ENCODE measurements around the gene BFAR.
"Not testable (repeated sequence)": the region's sequence is repeated elsewhere in the genome, so short reads cannot be mapped to it uniquely, and the experiment has no call there.

BFAR gene

DNA sequence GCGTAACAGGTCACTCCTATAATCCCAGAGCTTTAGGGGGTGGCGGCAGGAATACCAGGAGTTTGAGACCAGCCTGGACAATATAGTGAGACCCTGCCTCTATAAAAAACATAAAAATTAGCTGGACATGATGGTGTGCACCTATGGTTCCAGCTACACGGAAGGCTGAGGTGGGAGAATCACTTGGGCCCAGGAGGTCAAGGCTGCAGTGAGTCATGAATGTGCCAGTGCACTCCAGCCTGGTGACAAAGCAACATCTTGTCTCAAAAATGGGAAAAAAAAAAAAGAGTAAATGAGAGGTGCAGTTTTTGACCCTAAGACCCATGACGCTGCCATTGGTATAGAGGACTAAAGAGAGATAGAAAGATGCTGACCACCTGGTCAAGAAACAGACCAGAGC is 18.8 kb upstream of the BFAR start:
- 90 to 93% methylated on average over 4 of the region's 4 CpGs for WGBS, 2 experiments
- no peaks in the 10 kb centered on the region for H3K9me3 ChIP-seq (ENCODE audit: control insufficient read depth, low read length)
- H3K36me3 ChIP-seq (ENCODE audit: control insufficient read depth, insufficient read depth, low read length): peaks cover 16% of the 10 kb centered on the region
- no peaks in the 10 kb centered on the region for H3K27me3 ChIP-seq (ENCODE audit: control insufficient read depth, insufficient read depth, low read length, poor library complexity, severe bottlenecking)
- H3K4me3 ChIP-seq (ENCODE audit: insufficient read depth, low read depth, low read length): no peak overlapping the region
- H3K27ac ChIP-seq (ENCODE audit: insufficient read depth, low read depth, low read length, poor library complexity, severe bottlenecking): no peak overlapping the region
- H3K4me1 ChIP-seq (ENCODE audit: control insufficient read depth, insufficient read depth, low read length): no peaks in the 10 kb centered on the region

DNA sequence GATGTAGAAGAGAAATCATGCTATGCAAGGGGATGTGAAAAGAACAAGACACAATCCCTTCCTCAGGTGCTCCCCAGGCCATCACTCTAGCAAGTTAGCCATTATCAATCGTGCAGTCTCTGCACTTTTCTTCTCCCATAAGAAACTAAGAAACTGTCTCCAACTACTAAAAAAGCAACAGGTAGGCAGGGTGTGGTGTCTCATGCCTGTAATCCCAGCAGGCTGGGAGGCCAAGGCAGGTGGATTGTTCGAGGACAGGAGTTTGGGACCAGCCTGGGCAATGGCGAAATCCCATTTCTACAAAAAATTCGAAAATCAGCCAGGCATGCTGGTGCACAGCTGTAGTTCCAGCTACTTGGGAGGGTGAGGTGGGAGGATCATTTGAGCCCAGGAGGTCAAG is 16.5 kb upstream of the BFAR start:
- Histone ChIP-seq H3K9me3 (ENCODE audit: control insufficient read depth, low read length) (no peaks in the 10 kb centered on the region), H3K4me3 (ENCODE audit: insufficient read depth, low read depth, low read length) (no peak overlapping the region), H3K4me1 (ENCODE audit: control insufficient read depth, insufficient read depth, low read length) (no peaks in the 10 kb centered on the region), H3K27ac (ENCODE audit: insufficient read depth, low read depth, low read length, poor library complexity, severe bottlenecking) (no peak overlapping the region), H3K27me3 (ENCODE audit: control insufficient read depth, insufficient read depth, low read length, poor library complexity, severe bottlenecking) (no peaks in the 10 kb centered on the region), H3K36me3 (ENCODE audit: control insufficient read depth, insufficient read depth, low read length) (peaks cover 11% of the 10 kb centered on the region)
- 93 to 95% methylated on average over 4 of the region's 4 CpGs for WGBS, 2 experiments

DNA sequence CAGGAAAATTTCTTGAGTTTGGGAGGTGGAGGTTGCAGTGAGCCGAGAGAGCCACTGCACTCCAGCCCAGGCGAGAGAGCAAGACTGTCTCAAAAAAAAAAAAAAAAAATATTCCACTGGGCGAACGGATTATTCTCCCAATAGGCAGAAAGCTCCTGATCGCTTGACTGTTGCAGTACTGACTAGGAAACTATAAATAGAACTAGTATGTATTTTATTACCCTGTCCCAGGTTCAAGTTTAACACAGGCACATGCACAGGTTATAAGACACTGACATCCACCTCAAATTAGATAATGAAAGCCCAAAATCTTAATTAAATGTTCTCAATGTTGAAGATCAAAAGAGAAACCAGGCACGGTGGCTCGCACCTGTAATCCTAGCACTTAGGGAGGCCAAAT is 14.2 kb upstream of the BFAR start:
- Histone ChIP-seq H3K9me3 (ENCODE audit: control insufficient read depth, low read length) (no peaks in the 10 kb centered on the region), H3K36me3 (ENCODE audit: control insufficient read depth, insufficient read depth, low read length) (peaks cover 15% of the 10 kb centered on the region), H3K27me3 (ENCODE audit: control insufficient read depth, insufficient read depth, low read length, poor library complexity, severe bottlenecking) (no peaks in the 10 kb centered on the region), H3K4me1 (ENCODE audit: control insufficient read depth, insufficient read depth, low read length) (no peaks in the 10 kb centered on the region), H3K4me3 (ENCODE audit: insufficient read depth, low read depth, low read length) (no peak overlapping the region), H3K27ac (ENCODE audit: insufficient read depth, low read depth, low read length, poor library complexity, severe bottlenecking) (no peak overlapping the region)
- WGBS, 2 experiments: 78 to 90% methylated on average over 4 to 7 of the region's 7 CpGs

DNA sequence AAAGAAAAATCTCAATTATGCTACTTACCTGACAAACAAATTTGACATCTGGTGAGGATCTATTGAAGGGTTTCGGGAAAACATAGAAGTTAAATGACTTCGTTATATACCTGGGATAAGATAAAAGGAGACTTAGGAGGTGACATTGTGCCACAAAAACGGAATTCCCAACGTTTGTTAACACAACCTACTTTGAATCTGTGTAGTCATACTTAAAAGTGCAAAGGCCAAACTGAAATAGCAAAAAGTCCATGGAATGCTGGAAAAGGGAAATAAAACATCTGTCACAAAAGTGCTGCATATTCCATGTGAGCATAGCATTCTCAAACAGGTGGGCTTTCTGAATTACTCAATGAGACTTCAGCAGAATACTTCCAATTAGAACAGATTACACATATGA is 5.7 kb upstream of the BFAR start:
- Histone ChIP-seq H3K36me3 (ENCODE audit: control insufficient read depth, insufficient read depth, low read length) (peaks cover 10% of the 10 kb centered on the region), H3K9me3 (ENCODE audit: control insufficient read depth, low read length) (no peaks in the 10 kb centered on the region), H3K27ac (ENCODE audit: insufficient read depth, low read depth, low read length, poor library complexity, severe bottlenecking) (no peak overlapping the region), H3K4me1 (ENCODE audit: control insufficient read depth, insufficient read depth, low read length) (no peaks in the 10 kb centered on the region), H3K4me3 (ENCODE audit: insufficient read depth, low read depth, low read length) (no peak overlapping the region), H3K27me3 (ENCODE audit: control insufficient read depth, insufficient read depth, low read length, poor library complexity, severe bottlenecking) (no peaks in the 10 kb centered on the region)
- WGBS, 2 experiments: 94% methylated on average over 4 of the region's 4 CpGs

DNA sequence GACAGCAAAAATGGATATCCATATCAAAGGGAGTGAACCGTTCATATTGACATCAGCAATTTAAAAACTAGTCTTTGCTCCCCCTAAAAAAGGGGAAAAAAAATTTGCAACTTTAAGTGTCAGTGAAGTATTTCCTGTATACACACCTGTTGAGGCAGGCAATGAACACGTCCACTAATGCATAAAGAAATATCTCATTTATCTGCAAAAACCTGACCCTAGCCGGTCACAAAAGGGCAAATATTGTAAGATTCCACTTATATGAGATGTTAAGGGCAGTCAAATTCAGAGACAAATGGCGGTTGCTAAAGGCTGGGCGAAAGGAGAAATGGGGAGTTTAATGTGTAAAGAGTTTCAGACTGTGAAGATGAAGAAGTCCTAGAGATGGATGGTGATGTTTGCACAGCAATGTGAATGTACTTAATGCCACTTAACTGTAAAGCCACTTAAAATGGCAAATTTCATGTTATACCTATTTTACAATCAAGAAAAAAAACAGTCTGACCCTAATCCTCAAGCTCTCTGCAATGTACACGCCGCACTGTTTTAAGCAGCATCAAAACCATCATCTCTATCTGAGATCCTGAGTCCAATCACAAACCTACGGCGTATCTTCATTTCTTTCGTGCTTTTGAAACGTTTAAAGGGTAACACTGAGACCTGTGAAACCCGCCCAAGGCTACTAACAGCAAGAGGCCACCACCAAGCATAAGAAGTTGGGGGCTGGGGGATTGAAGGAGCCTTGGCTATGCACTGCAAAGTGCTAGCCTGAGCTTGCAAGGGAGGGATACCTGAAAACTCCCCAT is 3.7 kb upstream of the BFAR start:
- Histone ChIP-seq H3K27me3 (ENCODE audit: control insufficient read depth, insufficient read depth, low read length, poor library complexity, severe bottlenecking) (no peaks in the 10 kb centered on the region), H3K27ac (ENCODE audit: insufficient read depth, low read depth, low read length, poor library complexity, severe bottlenecking) (no peak overlapping the region), H3K36me3 (ENCODE audit: control insufficient read depth, insufficient read depth, low read length) (peaks cover 10% of the 10 kb centered on the region), H3K4me1 (ENCODE audit: control insufficient read depth, insufficient read depth, low read length) (no peaks in the 10 kb centered on the region), H3K4me3 (ENCODE audit: insufficient read depth, low read depth, low read length) (peak overlapping the region; percentile 91), H3K9me3 (ENCODE audit: control insufficient read depth, low read length) (no peaks in the 10 kb centered on the region)
- 56 to 65% methylated on average over 11 to 12 of the region's 12 CpGs for WGBS, 2 experiments

DNA sequence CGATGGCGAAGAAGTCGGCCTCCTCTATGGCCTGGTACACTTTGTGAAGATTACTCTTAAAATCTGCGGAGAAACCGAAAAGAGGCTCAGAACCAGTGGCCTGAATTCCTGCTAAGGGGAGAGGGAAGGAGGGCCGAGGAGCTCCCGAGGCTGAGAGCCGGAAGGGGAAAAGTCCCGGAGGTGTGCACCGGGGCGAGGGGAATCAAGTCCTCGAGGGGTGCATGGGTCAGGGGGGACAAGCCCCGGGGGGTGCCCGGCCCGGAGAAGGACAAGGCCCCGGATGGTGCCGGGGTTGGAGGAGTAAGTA is 3.2 kb upstream of the BFAR start:
- H3K27me3 ChIP-seq (ENCODE audit: control insufficient read depth, insufficient read depth, low read length, poor library complexity, severe bottlenecking): no peaks in the 10 kb centered on the region
- peak overlapping the region; percentile 91 for H3K4me3 ChIP-seq (ENCODE audit: insufficient read depth, low read depth, low read length)
- WGBS, 2 experiments: 2% methylated on average over 17 of the region's 17 CpGs
- H3K36me3 ChIP-seq (ENCODE audit: control insufficient read depth, insufficient read depth, low read length): peaks cover 10% of the 10 kb centered on the region
- peak overlapping the region; percentile 86 for H3K27ac ChIP-seq (ENCODE audit: insufficient read depth, low read depth, low read length, poor library complexity, severe bottlenecking)
- peaks cover 2% of the 10 kb centered on the region for H3K4me1 ChIP-seq (ENCODE audit: control insufficient read depth, insufficient read depth, low read length)
- H3K9me3 ChIP-seq (ENCODE audit: control insufficient read depth, low read length): no peaks in the 10 kb centered on the region

DNA sequence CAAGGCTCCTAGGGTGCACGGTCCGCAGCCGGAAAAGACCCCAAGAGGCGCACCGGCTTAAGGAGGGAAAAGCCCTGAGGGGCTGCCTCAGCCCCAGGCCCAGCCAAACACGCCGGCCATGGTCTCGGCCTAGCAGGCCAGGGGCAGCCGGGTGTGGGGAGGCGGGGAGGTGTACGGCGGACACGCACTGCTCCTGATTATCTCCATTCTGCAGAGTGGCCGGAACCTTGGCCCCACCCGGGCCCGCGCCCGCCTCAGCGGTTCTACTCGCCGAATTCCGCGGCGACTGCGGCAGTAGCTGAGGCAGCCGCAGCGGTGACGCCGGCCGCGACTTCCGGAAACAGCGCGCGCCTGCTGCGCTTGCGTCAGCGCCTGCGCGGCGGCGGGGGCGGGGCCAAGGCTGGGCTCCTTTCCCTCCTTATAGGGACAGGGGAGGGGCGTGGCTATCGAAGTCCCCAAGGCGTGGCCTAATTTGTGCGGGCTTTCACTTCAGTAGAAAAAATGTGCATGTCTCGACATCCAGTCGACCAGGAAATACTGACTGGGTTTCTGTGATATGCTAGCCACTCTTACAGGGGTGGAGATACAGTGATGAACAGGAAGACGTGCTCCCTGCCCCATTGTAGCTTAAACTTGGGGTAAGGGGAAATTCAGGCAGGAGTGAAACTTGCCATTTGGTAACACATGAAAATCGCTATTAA is 2.7 kb upstream of the BFAR start, which contains the start of gene PARN:
Gene PARN (minus strand): TSS at position 342 of the 701 bp plus-strand sequence. CDS start 135 bp downstream, at position 207.
- Histone ChIP-seq H3K36me3 (ENCODE audit: control insufficient read depth, insufficient read depth, low read length) (peaks cover 9% of the 10 kb centered on the region), H3K27ac (ENCODE audit: insufficient read depth, low read depth, low read length, poor library complexity, severe bottlenecking) (peak within 1 kb of the TSS; percentile 86), H3K27me3 (ENCODE audit: control insufficient read depth, insufficient read depth, low read length, poor library complexity, severe bottlenecking) (no peaks in the 10 kb centered on the region), H3K9me3 (ENCODE audit: control insufficient read depth, low read length) (no peaks in the 10 kb centered on the region), H3K4me3 (ENCODE audit: insufficient read depth, low read depth, low read length) (peak within 1 kb of the TSS; percentile 91), H3K4me1 (ENCODE audit: control insufficient read depth, insufficient read depth, low read length) (peaks cover 2% of the 10 kb centered on the region)
- WGBS, 2 experiments: 2% methylated on average over 51 of the region's 51 CpGs

DNA sequence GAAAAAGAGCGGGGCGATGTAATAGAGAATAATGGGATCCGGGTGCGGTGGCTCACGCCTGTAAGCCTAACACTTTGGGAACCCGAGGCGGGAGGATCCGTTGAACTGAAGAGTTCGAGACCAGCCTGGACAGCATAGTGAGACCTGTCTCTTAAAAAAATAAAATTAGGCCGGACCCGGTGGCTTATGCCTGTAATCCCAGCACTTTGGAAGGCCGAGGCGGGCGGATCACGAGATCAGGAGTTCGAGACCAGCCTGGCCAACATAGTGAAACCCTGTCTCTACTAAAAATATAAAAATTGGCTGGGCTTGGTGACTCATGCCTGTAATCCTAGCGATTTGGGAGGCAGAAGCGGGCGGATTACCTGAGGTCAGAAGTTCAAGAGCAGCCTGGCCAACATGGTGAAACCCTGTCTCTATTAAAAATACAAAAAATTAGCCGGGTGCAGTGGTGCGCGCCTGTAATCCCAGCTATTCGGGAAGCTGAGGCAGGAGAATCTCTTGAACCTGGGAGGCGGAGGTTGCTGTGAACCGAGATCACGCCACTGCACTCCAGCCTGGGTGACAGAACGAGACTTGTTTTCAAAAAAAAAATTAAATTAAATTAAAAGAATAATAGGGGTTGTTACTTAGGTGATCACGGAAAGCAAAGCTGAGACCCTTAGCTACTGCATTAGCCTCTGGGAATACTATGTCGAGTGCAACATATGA is 2.0 kb upstream of the BFAR start:
- not testable (repeated sequence) for H3K27ac ChIP-seq (ENCODE audit: insufficient read depth, low read depth, low read length, poor library complexity, severe bottlenecking); H3K27me3 ChIP-seq (ENCODE audit: control insufficient read depth, insufficient read depth, low read length, poor library complexity, severe bottlenecking); H3K9me3 ChIP-seq (ENCODE audit: control insufficient read depth, low read length); H3K4me1 ChIP-seq (ENCODE audit: control insufficient read depth, insufficient read depth, low read length); H3K4me3 ChIP-seq (ENCODE audit: insufficient read depth, low read depth, low read length); H3K36me3 ChIP-seq (ENCODE audit: control insufficient read depth, insufficient read depth, low read length)
- 85 to 89% methylated on average over 28 to 29 of the region's 29 CpGs for WGBS, 2 experiments

DNA sequence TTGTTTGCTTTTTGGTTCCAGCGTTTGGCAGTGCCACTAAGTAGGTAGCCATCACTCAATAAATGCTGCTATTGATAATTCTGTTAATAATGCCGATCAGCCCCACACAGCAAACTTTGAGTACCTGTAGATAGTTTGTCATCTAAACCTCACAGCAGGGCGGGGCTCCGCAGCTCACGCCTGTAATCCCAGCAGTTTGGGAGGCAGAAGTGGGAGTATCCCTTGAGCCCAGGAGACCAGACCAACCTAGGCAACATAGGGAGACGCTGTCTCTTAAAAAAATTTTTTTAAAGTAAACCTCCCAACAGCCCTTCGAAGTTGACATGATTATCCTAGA is 1.6 kb downstream of the BFAR start:
- H3K27ac ChIP-seq (ENCODE audit: insufficient read depth, low read depth, low read length, poor library complexity, severe bottlenecking): peak overlapping the region; percentile 66
- H3K4me3 ChIP-seq (ENCODE audit: insufficient read depth, low read depth, low read length): peak overlapping the region; percentile 79
- no peaks in the 10 kb centered on the region for H3K36me3 ChIP-seq (ENCODE audit: control insufficient read depth, insufficient read depth, low read length)
- no peaks in the 10 kb centered on the region for H3K27me3 ChIP-seq (ENCODE audit: control insufficient read depth, insufficient read depth, low read length, poor library complexity, severe bottlenecking)
- H3K9me3 ChIP-seq (ENCODE audit: control insufficient read depth, low read length): no peaks in the 10 kb centered on the region
- H3K4me1 ChIP-seq (ENCODE audit: control insufficient read depth, insufficient read depth, low read length): peaks cover 12% of the 10 kb centered on the region
- 72 to 76% methylated on average over 7 of the region's 7 CpGs for WGBS, 2 experiments
